PC-3 (cell line): Measurements from ENCODE around the gene SNX8. TPM values are rescaled to one million over a fixed set of nuclear protein-coding genes. Genes with fewer than 3 reads are reported as not detected.
"Not testable (repeated sequence)": the region's sequence is repeated elsewhere in the genome, so short reads cannot be mapped to it uniquely, and the experiment has no call there.

Experiments used
- ATAC-seq: fragments of 200-7000 bp; cut with Tn5 transposase; 2 replicates; pipeline ENCODE4 v1.9.1; 2020; ENCODE audit warnings: mild to moderate bottlenecking, moderate library complexity
- BruUV-seq: library from RNA; stranded (reverse); fragments of 400-500 nt; replicated peaks from 2 replicates; lab custom pipeline; 2021; lab: Mats Ljungman, UMichigan
- CTCF ChIA-PET: fragments of 300-600 bp; sonication (Branson Sonifier 250); formaldehyde crosslinking; loops from one replicate; lab custom pipeline; 2022; ENCODE audit warnings: antibody characterized with exemption; lab: Charles Lee
- POLR2A ChIA-PET: fragments of 300-600 bp; sonication (Branson Sonifier 250); formaldehyde crosslinking; loops from one replicate; lab custom pipeline; 2022; ENCODE audit warnings: antibody characterized with exemption; ENCODE audit not compliant: unreplicated experiment; lab: Charles Lee
- DNase-seq: peaks from one replicate; pipeline ENCODE4 v3.0.0-alpha.2; 2015
- H2AFZ ChIP-seq: fragments of 300-600 bp; sonication (generic); 2 replicates; pipeline ENCODE4 v1.6.0; 2016; ENCODE audit warnings: antibody characterized with exemption, low read length
- H3F3A ChIP-seq: fragments of 300-600 bp; sonication (generic); one replicate; pipeline ENCODE4 v1.6.0; 2017; ENCODE audit warnings: antibody characterized with exemption, low read length, control low read depth, mild to moderate bottlenecking; ENCODE audit not compliant: unreplicated experiment
- H3K27ac ChIP-seq: fragments of 300-600 bp; sonication (generic); 2 replicates; pipeline ENCODE4 v1.5.1; 2016; ENCODE audit warnings: mild to moderate bottlenecking, low read length
- H3K27me3 ChIP-seq: fragments of 300-600 bp; sonication (generic); 2 replicates; pipeline ENCODE4 v1.6.1; 2016; ENCODE audit warnings: low read length, mixed read lengths
- H3K36me3 ChIP-seq: fragments of 300-600 bp; sonication (generic); 2 replicates; pipeline ENCODE4 v1.6.1; 2016; ENCODE audit warnings: low read depth, mixed run types, low read length, mixed read lengths
- H3K4me1 ChIP-seq: fragments of 300-600 bp; sonication (generic); 2 replicates; pipeline ENCODE4 v1.5.1; 2016; ENCODE audit warnings: low read length; ENCODE audit not compliant: insufficient read depth
- H3K4me2 ChIP-seq: fragments of 300-600 bp; sonication (generic); 2 replicates; pipeline ENCODE4 v1.6.0; 2016; ENCODE audit warnings: low read length
- H3K4me3 ChIP-seq: fragments of 300-600 bp; sonication (generic); 2 replicates; pipeline ENCODE4 v1.5.1; 2016; ENCODE audit warnings: mild to moderate bottlenecking, low read length, mixed read lengths
- H3K79me2 ChIP-seq: fragments of 300-600 bp; sonication (generic); 2 replicates; pipeline ENCODE4 v1.6.1; 2017; ENCODE audit warnings: low read length, mixed read lengths
- H3K9ac ChIP-seq: fragments of 300-600 bp; sonication (generic); 2 replicates; pipeline ENCODE4 v1.6.0; 2016; ENCODE audit warnings: mild to moderate bottlenecking, low read length
- H3K9me2 ChIP-seq: fragments of 300-600 bp; sonication (generic); replicated peaks from 2 replicates; pipeline ENCODE4 v1.6.1; 2016; ENCODE audit warnings: mixed run types, low read length, mixed read lengths
- H3K9me3 ChIP-seq: fragments of 300-600 bp; sonication (generic); 2 replicates; pipeline ENCODE4 v1.6.1; 2016; ENCODE audit warnings: low read length, mixed read lengths
- H4K20me1 ChIP-seq: fragments of 300-600 bp; sonication (generic); 2 replicates; pipeline ENCODE4 v1.6.1; 2016; ENCODE audit warnings: low read length, mixed read lengths
- EZH2 ChIP-seq: fragments of 300-600 bp; sonication (generic); IDR thresholded peaks from one replicate; pipeline ENCODE4 v1.6.1; 2017; ENCODE audit warnings: antibody characterized with exemption, mild to moderate bottlenecking, low read length; ENCODE audit not compliant: unreplicated experiment
- EZH2phosphoT487 ChIP-seq: fragments of 300-600 bp; sonication (generic); IDR thresholded peaks from 2 replicates; pipeline ENCODE4 v1.6.1; 2018; ENCODE audit warnings: mild to moderate bottlenecking, antibody characterized with exemption, low read length, borderline replicate concordance
- intact Hi-C: fragments of 100-400 bp; cut with micrococcal nuclease; formaldehyde crosslinking; loops from 2 replicates; pipeline ENCODE4 v1.9.0; 2023
- total RNA-seq: library from RNA; depleted of rRNA; stranded (reverse); fragments of >200 nt; gene quantifications from 2 replicates; pipeline ENCODE4 v1.2.3, GENCODE V29; 2014
- TF ChIP-seq, protein P1 (sequence below): fragments of 300-600 bp; sonication (generic); conservative IDR thresholded peaks from 2 replicates; pipeline ENCODE4 v1.5.1; 2017; ENCODE audit warnings: antibody characterized with exemption, low read depth, mild to moderate bottlenecking, low read length

Gene SNX8
- total RNA-seq, 1 experiment from 2014 or later = 12.3 TPM

DNA sequence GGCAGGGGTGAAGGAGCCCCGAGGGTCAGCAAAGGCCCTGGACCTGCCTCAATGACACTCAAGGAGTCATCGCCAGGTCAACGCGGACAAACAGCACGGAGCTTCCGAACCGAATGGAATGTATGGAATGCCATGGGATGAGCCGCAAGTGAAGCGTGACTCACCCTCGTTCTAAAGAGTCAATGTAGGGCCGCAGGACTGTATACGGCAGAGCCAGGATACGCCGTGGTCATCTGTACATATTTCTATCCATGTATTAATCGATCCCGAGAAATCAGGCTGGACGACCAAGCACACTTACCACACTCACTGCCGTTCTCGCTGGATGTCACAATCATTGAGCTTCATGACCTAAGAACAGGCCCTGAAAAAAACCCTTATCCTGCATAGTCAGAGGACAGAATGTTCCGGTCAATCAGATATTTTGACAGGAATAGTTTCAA lies 4.3 kb downstream of the SNX8 start:
- no peaks in the 10 kb centered on the region for H3K9me2 ChIP-seq
- H3K36me3 ChIP-seq = no peaks in the 10 kb centered on the region
- H3F3A ChIP-seq = no peaks in the 10 kb centered on the region
- H2AFZ ChIP-seq = peak overlapping the region; percentile 27; the same call in 1 of the 2 replicates
- no peaks in the 10 kb centered on the region for H4K20me1 ChIP-seq
- H3K27ac ChIP-seq = peak overlapping the region; percentile 51
- CTCF ChIA-PET = interaction anchor here (0.5 to 1.0 kb wide), 3 partner anchors 38 to 135 kb away, joined by 3 to 7 read pairs (median 6); no protein-coding TSS in a partner anchor
- peak overlapping the region; percentile 48 for H3K4me3 ChIP-seq
- intact Hi-C loops = loop anchor here (5.0 kb wide), 1 partner anchor 48 kb away; no protein-coding TSS in a partner anchor
- DNase-seq = peak; percentile 95
- TF ChIP-seq EZH2 = no peak
- no peak for TF ChIP-seq EZH2phosphoT487
- TF ChIP-seq, protein P1, sequence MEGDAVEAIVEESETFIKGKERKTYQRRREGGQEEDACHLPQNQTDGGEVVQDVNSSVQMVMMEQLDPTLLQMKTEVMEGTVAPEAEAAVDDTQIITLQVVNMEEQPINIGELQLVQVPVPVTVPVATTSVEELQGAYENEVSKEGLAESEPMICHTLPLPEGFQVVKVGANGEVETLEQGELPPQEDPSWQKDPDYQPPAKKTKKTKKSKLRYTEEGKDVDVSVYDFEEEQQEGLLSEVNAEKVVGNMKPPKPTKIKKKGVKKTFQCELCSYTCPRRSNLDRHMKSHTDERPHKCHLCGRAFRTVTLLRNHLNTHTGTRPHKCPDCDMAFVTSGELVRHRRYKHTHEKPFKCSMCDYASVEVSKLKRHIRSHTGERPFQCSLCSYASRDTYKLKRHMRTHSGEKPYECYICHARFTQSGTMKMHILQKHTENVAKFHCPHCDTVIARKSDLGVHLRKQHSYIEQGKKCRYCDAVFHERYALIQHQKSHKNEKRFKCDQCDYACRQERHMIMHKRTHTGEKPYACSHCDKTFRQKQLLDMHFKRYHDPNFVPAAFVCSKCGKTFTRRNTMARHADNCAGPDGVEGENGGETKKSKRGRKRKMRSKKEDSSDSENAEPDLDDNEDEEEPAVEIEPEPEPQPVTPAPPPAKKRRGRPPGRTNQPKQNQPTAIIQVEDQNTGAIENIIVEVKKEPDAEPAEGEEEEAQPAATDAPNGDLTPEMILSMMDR = no peak
- no TSS peak for BruUV-seq
- no peaks in the 10 kb centered on the region for H3K9me3 ChIP-seq
- peaks cover 31% of the 10 kb centered on the region for H3K4me1 ChIP-seq
- H3K9ac ChIP-seq = peak overlapping the region; percentile 16; the same call in 1 of the 2 replicates
- POLR2A ChIA-PET = interaction anchor here (0.8 kb wide), 1 partner anchor 62 kb away, joined by 4 read pairs; no protein-coding TSS in a partner anchor
- peak; percentile 77 for ATAC-seq
- peaks cover 68% of the 10 kb centered on the region for H3K79me2 ChIP-seq
- H3K4me2 ChIP-seq = peak overlapping the region; percentile 74
- H3K27me3 ChIP-seq = no peaks in the 10 kb centered on the region

DNA sequence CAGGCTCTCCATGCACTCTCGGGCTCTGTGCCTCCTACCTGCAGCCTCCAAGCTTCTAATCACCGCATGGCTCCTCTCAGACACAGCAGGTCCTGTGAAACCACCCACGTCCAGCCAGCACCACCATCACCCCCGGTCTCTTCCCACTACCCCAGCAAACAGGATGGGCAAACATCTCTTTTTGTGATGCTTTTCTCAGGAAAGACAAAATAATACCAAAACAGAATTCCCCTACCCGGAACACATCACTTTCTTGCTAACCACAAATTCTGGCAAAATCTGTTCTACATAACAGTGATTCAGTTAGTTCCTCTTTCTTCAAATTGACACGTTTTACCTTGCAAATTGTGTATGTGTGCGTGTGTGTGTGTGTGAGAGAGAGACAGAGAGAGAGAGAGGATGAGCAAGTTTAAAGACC lies 6.5 kb downstream of the SNX8 start:
- ChIA-PET CTCF (no interaction called here), POLR2A (no interaction called here)
- H3K9ac ChIP-seq = no peak overlapping the region
- DNase-seq (no peak), ATAC-seq (no peak)
- peaks cover 61% of the 10 kb centered on the region for H3K79me2 ChIP-seq
- H3K36me3 ChIP-seq = no peaks in the 10 kb centered on the region
- H3K4me3 ChIP-seq = no peak overlapping the region
- TF ChIP-seq, protein P1 = no peak
- TF ChIP-seq EZH2 = no peak
- no peak for TF ChIP-seq EZH2phosphoT487
- H3K9me2 ChIP-seq = no peaks in the 10 kb centered on the region
- no peak overlapping the region for H2AFZ ChIP-seq
- peaks cover 31% of the 10 kb centered on the region for H3K4me1 ChIP-seq
- H3K4me2 ChIP-seq = no peak overlapping the region
- intact Hi-C loops = no loop called here
- no peak overlapping the region for H3K27ac ChIP-seq
- H4K20me1 ChIP-seq = no peaks in the 10 kb centered on the region
- H3K9me3 ChIP-seq = no peaks in the 10 kb centered on the region
- H3F3A ChIP-seq = no peaks in the 10 kb centered on the region
- no TSS peak for BruUV-seq
- no peaks in the 10 kb centered on the region for H3K27me3 ChIP-seq

DNA sequence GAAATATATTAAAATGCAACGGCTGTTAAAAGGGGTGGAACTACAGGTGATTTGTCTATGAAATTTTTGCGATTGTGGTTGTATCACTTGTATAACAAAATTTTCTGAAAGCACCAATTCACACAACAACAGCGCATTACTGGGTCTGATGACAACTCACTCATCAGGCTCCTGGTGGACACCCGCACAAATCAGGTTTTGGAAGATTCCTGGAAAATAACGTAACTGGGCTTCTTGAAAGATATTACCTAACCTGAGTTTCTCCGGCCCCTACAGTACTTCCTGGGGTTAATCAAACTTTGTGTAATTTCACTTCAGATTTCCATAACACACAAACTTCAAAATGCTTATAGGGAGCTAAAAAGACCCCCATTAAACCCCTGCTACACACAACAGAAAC lies 7.6 kb downstream of the SNX8 start:
- Histone ChIP-seq H3K9me2 (no peaks in the 10 kb centered on the region), H3K27ac (no peak overlapping the region), H2AFZ (no peak overlapping the region), H3K27me3 (no peaks in the 10 kb centered on the region), H3K9me3 (no peaks in the 10 kb centered on the region), H3K4me3 (no peak overlapping the region), H3K4me1 (peaks cover 26% of the 10 kb centered on the region), H3K79me2 (peaks cover 51% of the 10 kb centered on the region), H3K9ac (no peak overlapping the region), H3K36me3 (no peaks in the 10 kb centered on the region), H3F3A (no peaks in the 10 kb centered on the region), H3K4me2 (no peak overlapping the region), H4K20me1 (no peaks in the 10 kb centered on the region)
- intact Hi-C loops = no loop called here
- ChIA-PET CTCF (no interaction called here), POLR2A (no interaction called here)
- no peak for TF ChIP-seq EZH2phosphoT487
- TF ChIP-seq EZH2 = no peak
- TF ChIP-seq, protein P1 = no peak
- no peak for DNase-seq
- no TSS peak for BruUV-seq
- no peak for ATAC-seq

DNA sequence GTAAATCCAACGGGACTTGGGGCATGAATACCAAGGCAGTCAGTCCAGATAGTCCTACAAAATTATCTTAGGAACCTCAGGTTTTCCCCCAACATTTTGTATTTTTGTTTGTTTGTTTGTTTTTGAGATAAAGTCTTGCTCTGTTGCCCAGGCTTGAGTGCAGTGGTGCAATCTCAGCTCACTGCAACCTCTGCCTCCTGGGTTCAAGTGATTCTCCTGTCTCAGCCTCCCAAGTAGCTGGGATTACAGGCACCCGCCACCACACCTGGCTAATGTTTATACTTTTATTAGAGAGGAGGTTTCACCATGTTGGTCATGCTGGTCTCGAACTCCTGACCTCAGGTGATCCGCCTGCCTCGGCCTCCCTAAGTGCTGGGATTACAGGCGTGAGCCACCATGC lies 9.0 kb downstream of the SNX8 start:
- H4K20me1 ChIP-seq = not testable (repeated sequence)

More for the DNA sequence above, 9.0 kb downstream of the SNX8 start:
- POLR2A ChIA-PET, intact Hi-C loops, H3K27me3 ChIP-seq, CTCF ChIA-PET, DNase-seq, H3K9ac ChIP-seq, BruUV-seq, H3K4me2 ChIP-seq, H3K9me3 ChIP-seq, H2AFZ ChIP-seq, H3K4me3 ChIP-seq, H3K9me2 ChIP-seq, H3K27ac ChIP-seq, H3K36me3 ChIP-seq, ATAC-seq, H3F3A ChIP-seq: not testable (repeated sequence)
- Histone ChIP-seq H3K79me2 (peaks cover 44% of the 10 kb centered on the region), H3K4me1 (peaks cover 21% of the 10 kb centered on the region)
